WTC11 (cell line): Measurements from ENCODE around the gene KANTR.
"Not testable (repeated sequence)": the region's sequence is repeated elsewhere in the genome, so short reads cannot be mapped to it uniquely, and the experiment has no call there.

Experiments
- CTCF ChIP-seq: fragments of 200-600 bp; IDR thresholded peaks from 2 replicates; pipeline ENCODE4 v1.8.0; 2022; ENCODE audit warnings: antibody characterized with exemption
- ELF4 ChIP-seq: sonication (generic); formaldehyde crosslinking; IDR thresholded peaks from 2 replicates; pipeline ENCODE4 v1.8.1; 2022; ENCODE audit warnings: low read depth, mild to moderate bottlenecking, moderate library complexity, missing genetic modification reagents
- IRF1 ChIP-seq: sonication (generic); formaldehyde crosslinking; IDR thresholded peaks from 2 replicates; pipeline ENCODE4 v1.8.0; 2023; ENCODE audit warnings: missing genetic modification reagents
- NFE2L1 ChIP-seq: sonication (generic); formaldehyde crosslinking; IDR thresholded peaks from 2 replicates; pipeline ENCODE4 v1.8.1; 2023; ENCODE audit warnings: missing genetic modification reagents
- ZMAT4 ChIP-seq: fragments of 250-450 bp; sonication (Bioruptor Pico); IDR thresholded peaks from 2 replicates; pipeline ENCODE4 v1.9.0; 2021; ENCODE audit warnings: mild to moderate bottlenecking
- ZNF423 ChIP-seq: fragments of 250-450 bp; sonication (Bioruptor Pico); IDR thresholded peaks from 2 replicates; pipeline ENCODE4 v2.1.2; 2022; ENCODE audit warnings: mild to moderate bottlenecking, moderate library complexity

GRCh38 chrX:53164566-53164965 is 70.6 kb downstream of the KANTR start:
- TF ChIP-seq ZNF423 (CRISPR knock-in tag); ZMAT4 (CRISPR knock-in tag); CTCF; ELF4 (CRISPR knock-in tag); IRF1 (CRISPR knock-in tag); NFE2L1 (CRISPR knock-in tag): not testable (repeated sequence)
